Measurements from ENCODE around the gene TECTA.
"Not testable (repeated sequence)": the region's sequence is repeated elsewhere in the genome, so short reads cannot be mapped to it uniquely, and the experiment has no call there.

TECTA gene

DNA sequence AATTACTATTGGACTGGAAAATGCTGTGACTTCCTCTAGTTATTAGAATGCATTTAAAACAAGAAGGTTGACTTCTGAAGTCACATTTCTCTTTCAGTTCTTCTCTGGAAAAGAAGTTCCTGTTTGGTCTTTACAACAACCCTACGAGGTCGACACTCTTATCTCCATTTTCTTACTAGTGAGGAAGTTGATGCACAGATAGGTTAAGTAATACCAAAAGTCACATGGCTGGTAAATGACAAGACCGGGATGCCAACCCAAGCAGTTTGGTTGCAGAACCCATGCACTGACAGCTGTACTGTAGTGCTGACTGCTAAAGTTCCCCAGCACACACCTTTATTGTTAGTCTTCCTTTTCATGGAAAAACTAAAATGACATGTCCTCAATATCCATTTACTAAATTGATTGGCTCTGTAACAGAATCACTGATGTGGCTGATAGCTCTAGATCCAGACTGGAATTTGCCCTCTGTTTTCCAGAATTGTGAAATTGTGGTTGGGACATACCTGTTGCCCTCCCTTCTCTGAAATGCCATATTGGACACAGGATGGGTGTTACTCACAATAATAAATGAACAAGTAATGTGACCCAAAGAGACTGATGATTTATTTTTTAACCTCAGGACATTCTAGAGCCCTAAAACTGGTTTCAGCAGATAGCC, 9.4 kb upstream of the TECTA start:
- no peak for DNase-seq

DNA sequence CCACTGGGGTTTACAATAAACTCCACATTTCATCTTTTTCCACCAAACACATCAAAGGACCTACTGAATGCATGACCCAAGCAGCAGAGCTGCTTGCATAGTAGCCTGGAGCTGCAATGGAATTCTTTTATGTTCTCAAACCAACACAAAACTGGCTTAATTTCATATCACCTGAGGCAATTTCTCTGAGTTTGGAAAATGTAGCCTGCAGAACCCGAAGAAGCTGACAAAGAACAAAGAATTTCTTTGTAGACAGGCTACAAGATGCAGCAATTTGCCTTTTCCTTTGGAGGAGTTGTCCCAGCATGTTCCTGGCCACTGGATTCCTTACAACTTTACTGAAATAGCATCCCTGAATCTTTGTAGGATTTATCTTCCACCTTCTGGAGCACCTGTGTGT, 5.5 kb upstream of the TECTA start:
- DNase-seq = no peak

DNA sequence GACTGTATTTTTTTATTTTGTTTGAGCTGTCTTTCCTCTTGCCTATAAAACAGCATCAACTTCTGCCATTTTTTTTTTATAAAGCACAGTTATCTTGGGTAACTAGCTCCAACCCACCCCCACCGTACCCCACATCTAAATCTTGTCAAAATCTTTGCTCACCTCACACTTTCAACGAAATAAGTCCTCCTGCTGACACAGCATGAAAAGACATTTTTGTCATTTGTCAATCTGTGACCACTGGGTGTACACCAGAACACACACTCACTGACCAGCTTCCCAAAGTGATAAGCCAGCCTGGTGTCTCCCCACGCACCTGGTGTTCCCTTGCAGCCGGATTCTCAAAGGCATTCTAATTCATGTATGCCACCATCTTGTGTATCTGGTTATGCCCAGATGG, 1.7 kb upstream of the TECTA start:
- DNase-seq = no peak

DNA sequence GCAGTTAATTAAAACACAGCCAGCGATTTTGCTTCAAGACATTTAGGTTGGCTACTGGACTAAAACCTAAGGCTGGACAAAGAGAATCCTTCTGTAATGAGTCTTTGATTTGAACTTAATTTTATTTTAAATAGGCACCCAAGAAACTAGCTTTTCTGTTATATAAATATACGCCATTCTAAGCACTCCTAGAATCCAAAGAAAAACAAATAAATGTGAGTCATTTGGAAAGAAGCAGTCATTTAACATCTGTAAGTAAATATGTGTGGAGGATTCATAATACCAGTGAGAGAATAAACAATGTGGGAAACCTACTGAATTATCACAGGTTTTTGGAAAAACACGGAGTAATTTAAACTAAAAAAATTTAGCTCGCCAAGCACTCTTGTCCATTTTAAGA, 1.2 kb upstream of the TECTA start:
- no peak for DNase-seq

GRCh38 chr11:121104312-121104762, 3.3 kb downstream of the TECTA start:
- DNase-seq = no peak

DNA sequence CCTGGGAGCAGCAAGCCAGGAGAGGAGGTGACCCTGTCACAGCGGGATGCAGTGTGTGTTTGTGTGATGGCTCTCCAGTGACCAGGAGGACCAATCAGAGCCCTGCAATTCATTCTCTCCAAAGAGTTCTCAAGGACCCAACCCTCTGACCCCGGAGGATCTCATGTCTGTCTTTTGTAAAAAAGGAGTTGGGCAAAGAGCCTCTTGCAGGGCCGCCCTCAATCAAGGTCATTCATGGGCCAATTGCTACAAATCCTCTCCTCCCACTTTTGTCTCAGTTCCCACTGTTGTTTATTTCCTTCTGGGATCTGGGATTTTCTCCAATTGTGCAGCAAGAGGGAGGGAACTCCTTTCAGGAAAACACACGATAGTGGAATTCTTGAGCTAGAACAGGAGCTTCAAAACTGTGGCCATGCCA, 4.0 kb downstream of the TECTA start:
- DNase-seq = no peak

- no peak for DNase-seq
These were observed 4.6 kb downstream of the TECTA start for GRCh38 chr11:121105481-121106195.

- DNase-seq = no peak
These were observed 5.8 kb downstream of the TECTA start for GRCh38 chr11:121106812-121107211.

GRCh38 chr11:121108413-121108812, 7.4 kb downstream of the TECTA start:
- DNase-seq = no peak

DNA sequence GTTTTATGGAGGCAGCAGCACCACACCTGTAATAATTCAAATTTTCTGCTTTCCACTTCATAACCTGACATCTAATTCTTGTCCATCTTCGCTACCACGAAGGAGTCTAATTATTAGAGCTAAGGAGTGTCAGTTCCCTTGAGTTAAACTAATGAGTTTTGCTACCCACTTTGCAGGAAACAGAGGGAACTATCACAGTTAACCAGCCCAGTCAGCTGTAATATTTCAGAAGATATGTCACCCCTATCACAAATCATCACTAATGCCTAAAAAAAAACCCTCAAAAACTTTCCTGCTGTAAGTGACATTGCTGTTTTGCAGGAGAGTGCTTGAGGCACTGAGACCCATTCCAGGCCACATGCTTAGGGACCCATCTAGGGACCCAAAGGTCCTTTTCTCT, 8.4 kb downstream of the TECTA start:
- no peak for DNase-seq

DNA sequence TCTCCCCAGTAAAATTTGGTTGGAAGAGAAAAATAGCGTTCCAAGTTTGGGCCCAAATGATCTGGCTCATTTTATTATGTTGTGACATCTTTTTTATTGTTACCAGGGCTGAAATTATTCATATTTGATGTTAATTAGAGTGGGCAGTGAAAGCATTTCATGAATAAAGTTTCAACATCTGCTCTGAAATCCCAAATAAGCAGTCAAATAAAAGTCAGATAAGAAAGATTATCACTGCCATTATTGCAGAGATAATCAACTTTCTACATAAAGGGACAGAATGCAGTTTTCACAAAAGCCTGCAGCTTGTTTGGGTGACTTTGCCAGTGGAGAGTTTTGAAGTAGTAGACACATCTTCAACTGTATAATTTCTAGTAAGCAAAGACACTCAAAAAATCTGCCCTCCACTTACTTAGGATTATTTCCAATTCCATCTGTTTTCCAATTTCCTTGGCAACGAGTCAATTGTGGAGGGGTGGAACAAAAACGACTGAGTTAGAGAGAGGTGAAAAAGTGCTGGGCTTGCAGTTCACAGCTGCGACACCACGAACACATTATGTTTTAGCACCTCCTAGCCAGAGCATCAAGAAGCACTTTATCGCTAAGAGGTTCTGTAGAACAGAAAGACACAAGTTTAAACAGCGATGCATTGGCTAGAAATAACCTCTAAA, 9.0 kb downstream of the TECTA start:
- DNase-seq = no peak

DNA sequence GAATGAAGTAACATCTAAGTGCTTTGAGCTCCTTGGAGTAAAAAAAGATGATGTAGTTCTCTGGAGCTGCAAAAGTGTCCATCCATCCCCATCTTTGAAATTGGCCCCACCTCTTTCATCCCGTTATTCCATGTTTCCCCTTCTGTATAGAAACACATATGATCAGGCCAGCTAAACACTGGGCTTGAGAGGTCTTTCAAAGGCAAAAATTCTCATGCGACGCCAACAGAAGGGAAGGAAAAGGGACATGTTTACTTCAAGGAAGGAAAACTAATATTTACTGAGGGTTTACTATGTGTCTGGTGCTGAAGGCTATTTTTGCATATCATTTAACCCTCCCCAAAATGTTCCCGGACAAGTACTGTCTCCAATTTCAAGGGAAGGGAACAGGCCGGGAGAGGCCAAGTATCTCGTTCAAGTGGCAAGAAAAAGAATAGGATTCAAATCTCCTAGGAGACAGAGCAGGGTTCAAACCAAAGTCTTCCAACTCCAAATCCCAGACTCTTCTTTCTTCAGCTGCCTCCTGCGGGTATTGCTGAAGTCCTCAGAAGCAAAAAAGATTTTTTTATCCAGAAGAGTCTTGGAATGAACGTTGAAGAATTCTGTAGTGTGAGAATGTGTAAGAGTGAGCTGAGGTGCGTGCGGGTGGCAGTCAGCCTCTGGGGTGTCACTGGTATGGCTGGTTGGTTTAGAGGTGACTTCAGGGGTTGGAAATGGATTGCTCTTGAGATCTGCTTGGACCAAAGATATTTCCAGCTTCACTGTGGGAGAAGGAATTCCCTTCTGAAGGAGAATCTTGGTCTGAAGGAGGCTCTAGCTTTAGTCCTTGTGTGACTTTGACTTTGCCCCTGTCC, 10.1 kb downstream of the TECTA start:
- DNase-seq = no peak

DNA sequence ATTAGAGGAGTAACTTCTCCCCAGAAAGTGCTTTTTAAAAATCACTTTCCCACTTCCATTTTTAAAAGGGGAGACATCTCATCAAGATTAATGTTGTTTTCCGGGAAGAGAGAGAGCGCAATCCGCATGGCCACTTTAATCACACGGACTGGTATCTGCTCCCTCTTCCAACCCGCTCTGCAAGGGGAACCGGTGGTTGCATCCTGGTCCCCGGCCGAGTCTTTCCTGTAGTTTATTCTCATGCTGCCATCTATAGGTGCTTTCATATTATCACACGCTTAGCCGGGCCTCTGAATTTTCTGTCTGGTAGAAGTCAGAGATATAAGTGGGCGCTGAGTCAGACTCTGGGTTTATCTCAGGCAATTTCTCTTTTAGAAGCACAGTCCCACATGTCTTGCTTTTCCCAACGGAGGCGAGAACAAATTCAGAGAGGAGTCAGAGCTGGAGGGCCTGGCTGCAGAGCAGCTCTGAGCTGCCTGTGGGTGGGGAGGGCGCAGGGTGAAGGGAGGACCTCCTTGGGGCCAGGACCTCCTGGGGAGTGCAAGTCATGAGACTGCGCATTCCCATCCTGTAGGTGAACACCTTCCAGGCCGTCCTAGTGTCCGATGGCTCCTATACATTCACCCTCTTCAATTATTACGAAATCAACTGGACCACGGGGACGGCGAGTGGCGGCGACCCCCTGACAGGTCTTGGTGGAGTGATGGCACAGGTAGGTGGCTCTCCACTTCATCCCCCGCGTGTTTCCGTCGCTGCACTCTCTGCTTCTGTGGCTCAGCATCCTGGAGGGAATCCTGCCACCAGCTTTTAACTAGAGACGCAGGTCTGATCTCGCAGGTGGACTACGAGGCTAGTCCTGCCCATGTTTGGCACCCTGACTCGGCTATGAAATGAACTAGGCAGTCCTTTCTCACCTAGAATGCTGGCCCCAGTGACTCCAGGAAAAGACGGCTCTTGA, 11.7 kb downstream of the TECTA start:
- DNase-seq = no peak

DNA sequence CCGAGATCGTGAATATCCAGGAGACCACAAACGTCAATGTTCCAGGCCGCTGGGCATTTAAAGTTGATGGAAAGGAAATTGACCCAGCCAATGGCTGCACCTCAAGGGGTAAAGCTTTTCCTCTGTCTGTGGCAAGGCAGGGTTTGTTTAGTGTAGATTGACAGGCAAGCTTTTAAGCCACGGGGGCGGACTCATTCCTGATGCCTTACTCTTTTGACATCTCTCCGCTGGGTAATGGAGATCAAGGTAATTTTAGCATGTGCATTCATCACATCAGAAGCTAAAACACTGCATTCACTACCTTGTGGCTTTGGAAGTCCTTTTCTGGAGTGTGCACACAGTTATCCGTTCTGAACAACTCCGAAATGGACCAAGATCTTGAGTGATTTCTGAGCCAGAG, 12.6 kb downstream of the TECTA start:
- DNase-seq = no peak

- DNase-seq = not testable (repeated sequence)
These were observed 14.0 kb downstream of the TECTA start for GRCh38 chr11:121115024-121115423.

GRCh38 chr11:121117788-121118187, 16.7 kb downstream of the TECTA start:
- no peak for DNase-seq

DNA sequence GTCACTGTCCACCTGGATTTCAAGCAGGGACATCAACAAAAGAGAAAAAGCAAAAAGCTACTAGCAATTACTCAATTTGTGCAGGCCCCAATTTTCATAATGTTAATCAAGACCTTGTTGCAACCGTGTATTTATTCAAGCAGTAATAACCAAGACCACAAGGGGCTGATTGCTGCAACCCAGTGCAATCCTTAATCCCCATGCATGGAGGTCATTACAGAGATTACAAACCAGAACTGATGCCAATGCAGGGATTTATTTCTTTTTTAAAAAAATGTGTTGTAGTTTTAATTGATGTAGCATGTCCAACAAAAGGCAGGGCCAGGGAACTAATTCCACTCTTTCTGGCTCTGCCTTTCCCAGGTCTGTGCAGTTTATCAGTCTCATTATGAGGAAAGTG, 18.4 kb downstream of the TECTA start:
- no peak for DNase-seq

GRCh38 chr11:121122328-121122727, 21.3 kb downstream of the TECTA start:
- no peak for DNase-seq

DNA sequence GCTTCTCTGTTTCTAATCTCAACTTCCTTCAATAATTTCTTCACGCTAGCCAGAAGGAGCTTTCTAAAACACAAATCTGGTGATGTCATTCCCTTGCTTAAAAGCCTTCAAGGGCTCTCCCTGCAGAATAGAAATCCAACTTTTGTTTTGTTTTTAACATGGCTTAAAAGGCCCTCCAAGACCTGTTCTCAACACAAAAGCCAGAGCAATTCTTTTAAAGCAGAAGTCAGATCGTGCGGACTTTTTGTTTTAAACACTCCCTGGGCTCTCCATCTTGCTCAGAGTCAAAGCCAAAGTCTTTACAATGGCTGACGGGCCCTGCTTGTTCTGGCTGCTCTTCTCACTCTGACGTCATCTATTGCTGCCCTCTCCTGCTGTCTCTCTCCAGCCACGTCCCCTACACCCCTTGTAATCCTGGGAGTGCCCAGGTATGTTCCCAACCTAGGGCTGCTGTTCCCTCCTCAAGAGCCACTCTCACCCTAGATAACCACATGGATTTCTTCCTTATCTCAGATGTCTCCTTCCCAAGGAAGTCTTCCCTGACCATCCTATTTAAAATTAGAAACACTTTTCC, 22.5 kb downstream of the TECTA start:
- DNase-seq = no peak

DNA sequence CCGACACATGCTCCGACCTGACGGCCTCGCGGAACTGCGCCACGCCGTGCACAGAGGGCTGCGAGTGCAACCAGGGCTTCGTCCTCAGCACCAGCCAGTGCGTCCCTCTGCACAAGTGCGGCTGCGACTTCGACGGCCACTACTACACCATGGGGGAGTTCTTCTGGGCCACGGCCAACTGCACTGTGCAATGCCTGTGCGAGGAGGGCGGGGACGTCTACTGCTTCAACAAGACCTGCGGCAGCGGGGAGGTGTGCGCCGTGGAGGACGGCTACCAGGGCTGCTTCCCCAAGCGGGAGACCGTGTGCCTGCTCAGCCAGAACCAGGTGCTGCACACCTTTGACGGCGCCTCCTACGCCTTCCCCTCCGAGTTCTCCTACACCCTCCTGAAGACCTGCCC, 26.8 kb downstream of the TECTA start:
- no peak for DNase-seq

Measured in activated effector memory CD4-positive, alpha-beta T cell treated with anti-CD3 and anti-CD28 coated beads, Interleukin-2, amount 50 U/mL, for 16 hours (primary cell).